ENCODE results near the gene SSH3. TPM values are rescaled to one million over a fixed set of nuclear protein-coding genes. Genes with fewer than 3 reads are reported as not detected.

SSH3 gene
- total RNA-seq, 2 donors from 2014 or later: 70.9 to 101 TPM

DNA sequence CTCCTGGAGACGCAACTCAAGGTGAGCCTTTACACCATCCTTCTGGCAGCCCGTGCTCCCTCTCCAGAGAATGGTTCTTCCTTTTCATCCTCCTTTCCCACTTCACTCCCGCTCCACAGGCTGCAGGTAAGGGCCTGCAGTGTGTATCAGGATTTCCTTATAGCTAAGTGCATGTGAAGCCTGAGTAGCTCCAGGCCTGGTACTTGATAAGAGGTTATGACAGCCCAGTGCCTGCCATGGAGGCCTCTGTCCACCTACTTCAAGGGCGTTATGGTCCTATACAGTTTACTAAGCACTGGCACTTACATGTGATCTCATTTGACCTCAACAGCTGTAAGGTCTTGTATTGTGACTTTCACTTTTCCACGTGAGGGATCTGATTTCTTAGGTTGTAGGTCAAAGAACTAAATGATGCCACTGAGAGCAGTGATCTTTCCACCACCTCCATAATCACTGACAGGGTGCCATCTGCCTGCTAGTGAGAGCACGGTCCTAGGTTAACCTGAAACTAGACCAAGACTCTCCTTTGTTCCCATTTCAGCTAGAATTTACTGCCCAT is 18.1 kb downstream of the SSH3 start:
- H3K4me1 ChIP-seq (replicated peaks): no peaks in the 10 kb centered on the region
- H3K27me3 ChIP-seq (replicated peaks; ENCODE audit: insufficient read depth): no peaks in the 10 kb centered on the region
- DNase-seq (ENCODE audit: low spot score): no peak
- TF ChIP-seq POLR2A (IDR thresholded peaks at IDR 0.05): no peak
- TF ChIP-seq, protein P1, sequence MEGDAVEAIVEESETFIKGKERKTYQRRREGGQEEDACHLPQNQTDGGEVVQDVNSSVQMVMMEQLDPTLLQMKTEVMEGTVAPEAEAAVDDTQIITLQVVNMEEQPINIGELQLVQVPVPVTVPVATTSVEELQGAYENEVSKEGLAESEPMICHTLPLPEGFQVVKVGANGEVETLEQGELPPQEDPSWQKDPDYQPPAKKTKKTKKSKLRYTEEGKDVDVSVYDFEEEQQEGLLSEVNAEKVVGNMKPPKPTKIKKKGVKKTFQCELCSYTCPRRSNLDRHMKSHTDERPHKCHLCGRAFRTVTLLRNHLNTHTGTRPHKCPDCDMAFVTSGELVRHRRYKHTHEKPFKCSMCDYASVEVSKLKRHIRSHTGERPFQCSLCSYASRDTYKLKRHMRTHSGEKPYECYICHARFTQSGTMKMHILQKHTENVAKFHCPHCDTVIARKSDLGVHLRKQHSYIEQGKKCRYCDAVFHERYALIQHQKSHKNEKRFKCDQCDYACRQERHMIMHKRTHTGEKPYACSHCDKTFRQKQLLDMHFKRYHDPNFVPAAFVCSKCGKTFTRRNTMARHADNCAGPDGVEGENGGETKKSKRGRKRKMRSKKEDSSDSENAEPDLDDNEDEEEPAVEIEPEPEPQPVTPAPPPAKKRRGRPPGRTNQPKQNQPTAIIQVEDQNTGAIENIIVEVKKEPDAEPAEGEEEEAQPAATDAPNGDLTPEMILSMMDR (IDR thresholded peaks at IDR 0.05): no peak
- no peak for TF ChIP-seq POLR2AphosphoS5 (IDR thresholded peaks at IDR 0.05)
- 82% methylated on average over 6 of the region's 6 CpGs for WGBS
- H3K36me3 ChIP-seq: peaks cover 0 to 2% of the 10 kb centered on the region in 2 donors
- H3K27ac ChIP-seq: no peak overlapping the region
- no peak overlapping the region for H3K4me3 ChIP-seq
- intact Hi-C loops (cut with DNase I): no loop called here
- no peaks in the 10 kb centered on the region for H3K9me3 ChIP-seq

DNA sequence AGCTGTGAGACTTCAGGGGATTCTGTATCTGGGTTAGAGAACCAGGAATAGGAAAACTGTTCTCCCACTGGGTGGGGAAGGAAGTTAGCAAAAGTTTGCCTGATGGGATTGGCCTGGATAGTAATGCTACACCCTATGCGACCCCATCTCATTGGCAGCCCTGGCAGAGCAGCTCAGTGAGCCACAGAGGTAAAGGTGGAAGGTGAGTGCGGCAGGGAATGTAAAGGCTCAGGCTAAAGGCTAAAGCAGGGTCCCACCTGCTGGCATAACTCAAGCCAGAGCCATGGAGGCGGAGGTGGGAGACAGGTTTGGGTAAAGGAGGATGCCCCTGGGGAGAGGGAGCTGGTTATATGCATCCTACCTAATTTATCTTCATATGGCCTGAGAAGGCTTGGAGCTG is 18.7 kb downstream of the SSH3 start:
- Histone ChIP-seq H3K9me3 (no peaks in the 10 kb centered on the region), H3K36me3 (peaks cover 0 to 2% of the 10 kb centered on the region in 2 donors), H3K27me3 (replicated peaks; ENCODE audit: insufficient read depth) (no peaks in the 10 kb centered on the region), H3K4me3 (no peak overlapping the region), H3K4me1 (replicated peaks) (no peaks in the 10 kb centered on the region), H3K27ac (no peak overlapping the region)
- no peak for TF ChIP-seq POLR2A (IDR thresholded peaks at IDR 0.05)
- TF ChIP-seq, protein P1 (IDR thresholded peaks at IDR 0.05): no peak
- TF ChIP-seq POLR2AphosphoS5 (IDR thresholded peaks at IDR 0.05): no peak
- 91% methylated on average over 3 of the region's 3 CpGs for WGBS
- intact Hi-C loops (cut with DNase I): no loop called here
- DNase-seq (ENCODE audit: low spot score): no peak

DNA sequence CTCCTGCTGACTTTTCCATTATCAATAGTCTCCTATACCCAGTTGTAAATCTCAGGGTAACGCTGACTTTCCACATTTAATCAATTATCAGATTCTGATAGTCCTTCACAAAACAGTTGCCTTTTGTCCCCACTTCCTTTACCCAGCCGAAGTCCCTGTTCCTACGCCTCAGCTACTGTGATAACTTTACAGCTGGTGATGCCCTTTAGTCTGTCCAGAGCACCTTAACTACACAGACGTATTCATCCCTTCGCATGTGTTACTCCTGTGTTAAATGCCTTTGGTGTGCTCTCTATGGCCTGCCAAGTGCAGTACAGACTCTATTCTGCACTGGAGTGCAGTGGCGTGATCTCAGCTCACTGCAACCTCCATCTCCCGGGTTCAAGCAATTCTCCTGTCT is 20.2 kb downstream of the SSH3 start:
- intact Hi-C loops (cut with DNase I): no loop called here
- no peak overlapping the region for H3K27ac ChIP-seq

DNA sequence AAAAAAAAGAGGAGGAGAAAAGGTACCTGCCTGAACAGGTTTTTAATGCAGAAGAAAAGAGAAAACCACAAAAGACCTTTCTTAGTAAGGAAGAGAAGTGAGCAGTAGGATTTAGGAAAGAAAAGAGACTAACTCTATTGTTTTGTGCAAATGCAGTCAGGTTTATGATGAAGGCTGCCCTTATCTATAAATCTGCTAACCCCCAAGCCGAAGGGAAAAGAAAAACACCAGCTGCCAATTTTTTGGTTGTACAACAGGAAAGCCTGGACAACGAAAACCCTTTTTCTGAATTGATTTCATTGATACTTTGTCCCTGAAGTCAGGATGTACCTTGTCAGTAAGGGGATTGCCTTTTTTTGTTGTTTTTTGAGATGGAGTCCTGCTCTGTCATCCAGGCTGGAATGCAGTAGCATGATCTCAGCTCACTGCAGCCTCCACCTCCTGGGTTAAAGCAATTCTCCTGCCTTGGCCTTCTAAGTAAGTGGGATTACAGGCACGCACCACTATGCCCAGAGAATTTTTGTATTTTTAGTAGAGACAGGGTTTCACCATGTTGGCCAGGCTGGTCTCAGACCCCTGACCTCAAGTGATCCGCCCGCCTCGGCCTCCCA is 28.9 kb downstream of the SSH3 start:
- intact Hi-C loops (cut with DNase I): no loop called here
- H3K4me1 ChIP-seq (replicated peaks): no peaks in the 10 kb centered on the region
- DNase-seq (ENCODE audit: low spot score): no peak
- no peaks in the 10 kb centered on the region for H3K27me3 ChIP-seq (replicated peaks; ENCODE audit: insufficient read depth)
- no peaks in the 10 kb centered on the region for H3K36me3 ChIP-seq
- no peak overlapping the region for H3K27ac ChIP-seq
- H3K4me3 ChIP-seq: no peak overlapping the region
- TF ChIP-seq POLR2A (IDR thresholded peaks at IDR 0.05) (no peak), POLR2AphosphoS5 (IDR thresholded peaks at IDR 0.05) (no peak)
- TF ChIP-seq, protein P1 (IDR thresholded peaks at IDR 0.05): no peak
- no peaks in the 10 kb centered on the region for H3K9me3 ChIP-seq
- WGBS: 61% methylated on average over 6 of the region's 6 CpGs

More for the DNA sequence above, 20.2 kb downstream of the SSH3 start:
- no peaks in the 10 kb centered on the region for H3K4me1 ChIP-seq (replicated peaks)
- 91% methylated on average over 7 of the region's 7 CpGs for WGBS
- H3K27me3 ChIP-seq (replicated peaks; ENCODE audit: insufficient read depth): no peaks in the 10 kb centered on the region
- TF ChIP-seq, protein P1 (IDR thresholded peaks at IDR 0.05): no peak
- TF ChIP-seq POLR2A (IDR thresholded peaks at IDR 0.05) (no peak), POLR2AphosphoS5 (IDR thresholded peaks at IDR 0.05) (no peak)
- no peak overlapping the region for H3K4me3 ChIP-seq
- H3K36me3 ChIP-seq: peaks cover 0 to 2% of the 10 kb centered on the region in 2 donors
- no peak for DNase-seq (ENCODE audit: low spot score)
- H3K9me3 ChIP-seq: no peaks in the 10 kb centered on the region

- no peaks in the 10 kb centered on the region for H3K27me3 ChIP-seq (replicated peaks; ENCODE audit: insufficient read depth)
- intact Hi-C loops (cut with DNase I): no loop called here
- no peak overlapping the region for H3K4me3 ChIP-seq
- TF ChIP-seq, protein P1 (IDR thresholded peaks at IDR 0.05): no peak
- TF ChIP-seq POLR2AphosphoS5 (IDR thresholded peaks at IDR 0.05): no peak
- no peak for TF ChIP-seq POLR2A (IDR thresholded peaks at IDR 0.05)
- H3K9me3 ChIP-seq: no peaks in the 10 kb centered on the region
- H3K27ac ChIP-seq: no peak overlapping the region
- no peaks in the 10 kb centered on the region for H3K36me3 ChIP-seq
- H3K4me1 ChIP-seq (replicated peaks): no peaks in the 10 kb centered on the region
- 96% methylated on average over 3 of the region's 3 CpGs for WGBS
- no peak for DNase-seq (ENCODE audit: low spot score)
Measured at GRCh38 chr11:67337257-67337656, 33.9 kb downstream of the SSH3 start.

All from prostate gland (tissue), 2 donors.